Stomach smooth muscle (tissue), 2 donors: Measurements from ENCODE around the gene ZSCAN4.
A peak's percentile ranks its signal among the peaks of the same experiment; 100 is the strongest.

ENCODE experiments used
- H3K27ac ChIP-seq: one replicate; pipeline ENCODE4 v1.7.0; 2013; ENCODE audit warnings: mild to moderate bottlenecking, low read length, inconsistent platforms
- H3K27me3 ChIP-seq, 2 donors: one replicate each; pipeline ENCODE4 v1.7.0; 2013; ENCODE audit warnings: low read length in 2 of 2; ENCODE audit not compliant: insufficient read depth in 2 of 2, control insufficient read depth in 1 of 2
- H3K36me3 ChIP-seq, 2 donors: one replicate each; pipeline ENCODE4 v1.7.0; 2013; ENCODE audit warnings: low read length in 2 of 2; ENCODE audit not compliant: control insufficient read depth in 2 of 2, insufficient read depth in 2 of 2
- H3K4me1 ChIP-seq: one replicate; pipeline ENCODE4 v1.7.0; 2013; ENCODE audit warnings: low read length; ENCODE audit not compliant: control insufficient read depth, insufficient read depth
- H3K4me3 ChIP-seq, 2 donors: one replicate each; pipeline ENCODE4 v1.7.0; 2013; ENCODE audit warnings: low read length in 2 of 2
- H3K9ac ChIP-seq, 2 donors: one replicate each; pipeline ENCODE4 v1.7.0; 2013; ENCODE audit warnings: low read length in 2 of 2, mild to moderate bottlenecking in 1 of 2
- H3K9me3 ChIP-seq, 2 donors: one replicate each; pipeline ENCODE4 v1.7.0; 2013; ENCODE audit warnings: low read length in 2 of 2; ENCODE audit not compliant: control insufficient read depth in 2 of 2
- donor health status: healthy.
- donor health status: Pancreatic carcinoma.

Gene ZSCAN4

GRCh38 chr19:57682226-57682766, 13.6 kb downstream of the ZSCAN4 start:
- H3K27ac ChIP-seq: no peak overlapping the region
- peak overlapping the region; percentile 35 to 75 for H3K9ac ChIP-seq
- H3K4me1 ChIP-seq: peaks cover 13% of the 10 kb centered on the region
- peaks cover 33 to 34% of the 10 kb centered on the region in 2 donors for H3K9me3 ChIP-seq
- H3K36me3 ChIP-seq: peaks cover 27 to 35% of the 10 kb centered on the region in 2 donors
- peak overlapping the region; percentile 74 to 99 for H3K4me3 ChIP-seq
- no peaks in the 10 kb centered on the region for H3K27me3 ChIP-seq

- Histone ChIP-seq H3K9me3 (peaks cover 52% of the 10 kb centered on the region in 2 donors), H3K4me3 (peak overlapping the region in 1 of 2 donors; percentile 9), H3K27me3 (no peaks in the 10 kb centered on the region), H3K27ac (no peak overlapping the region), H3K9ac (no peak overlapping the region), H3K36me3 (peaks cover 31 to 42% of the 10 kb centered on the region in 2 donors), H3K4me1 (peaks cover 13% of the 10 kb centered on the region)
Observed at GRCh38 chr19:57686727-57687126, 18.0 kb downstream of the ZSCAN4 start.

- peaks cover 31 to 42% of the 10 kb centered on the region in 2 donors for H3K36me3 ChIP-seq
- H3K4me3 ChIP-seq: peak overlapping the region in 1 of 2 donors; percentile 19
- H3K27ac ChIP-seq: no peak overlapping the region
- H3K27me3 ChIP-seq: no peaks in the 10 kb centered on the region
- H3K9ac ChIP-seq: no peak overlapping the region
- peaks cover 11% of the 10 kb centered on the region for H3K4me1 ChIP-seq
- peaks cover 52% of the 10 kb centered on the region in 2 donors for H3K9me3 ChIP-seq
Observed at GRCh38 chr19:57687363-57688010, 18.8 kb downstream of the ZSCAN4 start.

- Histone ChIP-seq H3K9me3 (peaks cover 55 to 59% of the 10 kb centered on the region in 2 donors), H3K4me3 (peak overlapping the region in 1 of 2 donors; percentile 19), H3K4me1 (peaks cover 4% of the 10 kb centered on the region), H3K9ac (no peak overlapping the region), H3K27ac (no peak overlapping the region), H3K36me3 (peaks cover 31 to 42% of the 10 kb centered on the region in 2 donors), H3K27me3 (no peaks in the 10 kb centered on the region)
Observed at GRCh38 chr19:57688011-57688763, 19.5 kb downstream of the ZSCAN4 start.

- Histone ChIP-seq H3K27me3 (no peaks in the 10 kb centered on the region), H3K9ac (no peak overlapping the region), H3K27ac (no peak overlapping the region), H3K4me3 (no peak overlapping the region), H3K9me3 (peaks cover 50% of the 10 kb centered on the region in 2 donors), H3K36me3 (peaks cover 27 to 31% of the 10 kb centered on the region in 2 donors), H3K4me1 (no peaks in the 10 kb centered on the region)
Observed at GRCh38 chr19:57689750-57690149, 21.0 kb downstream of the ZSCAN4 start.

GRCh38 chr19:57701625-57702024, 32.9 kb downstream of the ZSCAN4 start:
- no peak overlapping the region for H3K4me3 ChIP-seq
- H3K9me3 ChIP-seq: peaks cover 27 to 28% of the 10 kb centered on the region in 2 donors
- no peak overlapping the region for H3K27ac ChIP-seq
- peaks cover 42 to 47% of the 10 kb centered on the region in 2 donors for H3K36me3 ChIP-seq
- no peak overlapping the region for H3K9ac ChIP-seq
- peaks cover 15% of the 10 kb centered on the region for H3K4me1 ChIP-seq
- H3K27me3 ChIP-seq: no peaks in the 10 kb centered on the region

- Histone ChIP-seq H3K36me3 (peaks cover 30 to 31% of the 10 kb centered on the region in 2 donors), H3K4me1 (peaks cover 26% of the 10 kb centered on the region), H3K4me3 (peak overlapping the region in 1 of 2 donors; percentile 47), H3K27ac (no peak overlapping the region), H3K9ac (no peak overlapping the region), H3K27me3 (no peaks in the 10 kb centered on the region), H3K9me3 (peaks cover 17 to 22% of the 10 kb centered on the region in 2 donors)
Observed at GRCh38 chr19:57706346-57706745, 37.6 kb downstream of the ZSCAN4 start.

GRCh38 chr19:57708641-57709361, 40.1 kb downstream of the ZSCAN4 start, which contains the start of gene ZNF154:
Gene ZNF154 (minus strand): TSS chr19:57709204. CDS start chr19:57708971, 233 bp downstream.
- Histone ChIP-seq H3K27ac (peak within 1 kb of the TSS; percentile 78), H3K36me3 (peaks cover 12 to 13% of the 10 kb centered on the region in 2 donors), H3K9ac (peak within 1 kb of the TSS; percentile 84 to 87), H3K4me3 (peak within 1 kb of the TSS; percentile 80 to 86), H3K9me3 (peaks cover 8 to 12% of the 10 kb centered on the region in 2 donors), H3K27me3 (no peaks in the 10 kb centered on the region), H3K4me1 (peaks cover 26% of the 10 kb centered on the region)

GRCh38 chr19:57709616-57710015, 40.9 kb downstream of the ZSCAN4 start:
- Histone ChIP-seq H3K27me3 (no peaks in the 10 kb centered on the region), H3K27ac (peak overlapping the region; percentile 78), H3K4me1 (peaks cover 26% of the 10 kb centered on the region), H3K36me3 (peaks cover 6 to 7% of the 10 kb centered on the region in 2 donors), H3K9ac (peak overlapping the region; percentile 84 to 87), H3K9me3 (peaks cover 7 to 8% of the 10 kb centered on the region in 2 donors), H3K4me3 (peak overlapping the region; percentile 80 to 86)

- Histone ChIP-seq H3K9ac (no peak overlapping the region), H3K4me3 (no peak overlapping the region), H3K27ac (no peak overlapping the region), H3K27me3 (no peaks in the 10 kb centered on the region), H3K9me3 (peaks cover 3 to 7% of the 10 kb centered on the region in 2 donors), H3K36me3 (peaks cover 3 to 5% of the 10 kb centered on the region in 2 donors), H3K4me1 (peaks cover 8% of the 10 kb centered on the region)
Observed at GRCh38 chr19:57712222-57712621, 43.5 kb downstream of the ZSCAN4 start.
